Measurements from ENCODE around the gene ERMN.
"Not testable (repeated sequence)": the region's sequence is repeated elsewhere in the genome, so short reads cannot be mapped to it uniquely, and the experiment has no call there.

Gene ERMN

DNA sequence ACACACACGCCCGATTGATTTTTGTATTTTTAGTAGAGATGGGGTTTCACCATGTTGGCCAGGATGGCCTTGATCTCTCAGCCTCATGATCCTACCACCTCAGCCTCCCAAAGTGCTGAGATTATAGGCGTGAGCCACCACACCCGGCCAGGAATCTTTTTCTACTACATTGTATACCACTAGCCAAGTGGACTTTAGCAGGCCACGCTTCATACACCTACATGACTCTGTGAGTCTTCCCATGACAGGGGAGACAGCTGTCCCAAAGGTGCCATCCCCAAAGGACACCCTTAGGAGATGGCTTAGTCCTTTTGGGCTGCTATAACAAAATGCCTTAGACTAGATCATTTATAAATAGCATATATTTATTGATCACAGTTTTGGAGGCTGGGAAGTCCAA lies 32.8 kb downstream of the ERMN start:
- DNase-seq (ENCODE audit: low spot score), result no peak

GRCh38 chr2:157291018-157291417 lies 34.6 kb downstream of the ERMN start:
- no peak for DNase-seq (ENCODE audit: low spot score)

GRCh38 chr2:157290525-157290924 lies 35.1 kb downstream of the ERMN start:
- no peak for DNase-seq (ENCODE audit: low spot score)

DNA sequence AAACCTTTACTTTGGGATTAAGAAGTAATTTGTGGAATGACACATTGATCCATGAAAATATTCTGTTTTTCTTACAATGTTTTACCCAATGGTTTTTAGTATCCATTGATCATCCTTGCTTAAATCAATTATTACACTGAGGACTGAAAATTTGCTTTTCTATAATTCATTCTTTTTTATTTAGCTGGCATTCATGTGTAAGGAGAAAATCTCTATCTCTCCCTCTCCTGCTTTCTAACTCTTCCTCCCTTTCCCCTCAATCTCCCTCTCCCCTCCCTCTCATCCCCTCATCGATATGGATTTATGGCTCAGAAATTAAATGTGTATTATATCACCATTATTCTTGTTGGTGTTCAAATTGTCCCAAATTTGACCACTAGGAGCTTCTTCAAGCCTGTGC lies 38.5 kb downstream of the ERMN start:
- DNase-seq (ENCODE audit: low spot score), result no peak

DNA sequence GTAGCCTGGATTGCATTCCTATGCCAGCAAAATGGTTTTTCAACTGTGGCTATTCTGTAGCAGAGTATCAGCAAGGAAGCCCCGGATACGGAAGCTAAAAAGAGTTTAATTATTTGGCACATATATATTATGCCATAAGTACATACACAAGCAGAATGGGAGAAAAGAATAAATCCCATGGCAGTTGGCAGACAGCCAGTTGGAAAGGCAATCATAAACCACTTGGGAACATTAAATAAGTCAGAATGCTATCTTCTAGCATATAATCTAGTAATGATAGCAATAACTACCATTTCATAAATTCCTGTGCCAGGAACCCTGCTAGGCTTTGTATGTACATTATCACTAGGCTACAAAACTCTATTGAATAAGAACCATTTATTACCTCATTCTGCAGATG lies 42.2 kb downstream of the ERMN start:
- no peak for DNase-seq (ENCODE audit: low spot score)

DNA sequence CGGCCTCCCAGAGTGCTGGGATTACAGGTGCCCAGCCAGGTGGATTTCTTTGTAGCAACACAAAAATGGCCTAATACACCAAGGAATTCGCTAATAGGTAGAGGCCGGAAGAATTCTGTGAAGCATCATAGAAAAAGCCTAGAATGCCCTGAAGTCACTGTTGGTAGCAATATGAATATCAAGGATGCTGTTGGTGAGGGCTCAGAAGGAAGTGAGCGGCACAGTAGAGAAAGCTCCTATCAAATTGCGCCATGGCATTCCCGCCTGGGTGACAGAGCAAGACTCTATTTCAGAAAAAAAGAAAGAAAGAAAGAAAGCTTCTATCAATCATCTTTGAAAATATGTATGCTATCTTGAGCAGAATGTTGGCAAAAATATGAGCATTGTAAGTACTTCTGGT lies 44.3 kb downstream of the ERMN start:
- no peak for DNase-seq (ENCODE audit: low spot score)

DNA sequence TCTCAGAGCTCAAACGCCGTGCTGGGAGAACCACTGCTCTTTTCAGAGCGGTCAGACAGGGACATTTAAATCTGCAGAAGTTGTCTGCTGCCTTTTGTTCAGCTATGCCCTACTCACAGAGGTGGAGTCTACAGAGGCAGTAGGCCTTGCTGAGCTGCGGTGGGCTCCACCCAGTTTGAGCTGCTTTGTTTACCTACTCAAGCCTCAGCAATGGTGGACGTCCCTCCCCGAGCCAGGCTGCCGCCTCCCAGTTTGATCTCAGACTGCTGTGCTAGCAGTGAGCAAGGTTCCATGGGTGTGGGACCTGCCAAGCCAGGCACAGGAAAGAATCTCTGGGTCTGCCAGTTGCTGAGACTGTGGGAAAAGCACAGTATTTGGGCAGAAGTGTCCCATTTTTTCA lies 46.3 kb downstream of the ERMN start:
- DNase-seq (ENCODE audit: low spot score), result not testable (repeated sequence)

- DNase-seq (ENCODE audit: low spot score), result no peak
Measured at GRCh38 chr2:157271590-157272203, 53.9 kb downstream of the ERMN start.

DNA sequence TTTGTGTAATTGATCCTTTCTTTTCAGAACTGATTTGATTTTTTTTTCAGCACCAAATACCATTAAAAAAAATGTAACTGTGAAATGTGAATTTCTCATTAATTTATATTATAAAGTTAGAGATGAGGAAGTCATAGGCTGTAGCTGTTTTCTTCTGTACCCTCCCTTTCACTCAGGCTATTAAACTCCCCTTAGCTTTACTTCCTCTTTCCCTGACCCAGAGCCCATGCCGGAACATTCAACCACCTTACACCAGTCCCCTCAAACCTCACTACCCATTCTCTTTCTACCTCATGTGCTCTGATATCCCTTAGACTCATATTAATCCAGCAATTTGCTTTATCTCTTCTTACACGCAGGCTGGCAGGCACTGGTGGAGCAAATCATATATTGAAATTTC lies 55.7 kb downstream of the ERMN start:
- peak; percentile 15 for DNase-seq (ENCODE audit: low spot score)

DNA sequence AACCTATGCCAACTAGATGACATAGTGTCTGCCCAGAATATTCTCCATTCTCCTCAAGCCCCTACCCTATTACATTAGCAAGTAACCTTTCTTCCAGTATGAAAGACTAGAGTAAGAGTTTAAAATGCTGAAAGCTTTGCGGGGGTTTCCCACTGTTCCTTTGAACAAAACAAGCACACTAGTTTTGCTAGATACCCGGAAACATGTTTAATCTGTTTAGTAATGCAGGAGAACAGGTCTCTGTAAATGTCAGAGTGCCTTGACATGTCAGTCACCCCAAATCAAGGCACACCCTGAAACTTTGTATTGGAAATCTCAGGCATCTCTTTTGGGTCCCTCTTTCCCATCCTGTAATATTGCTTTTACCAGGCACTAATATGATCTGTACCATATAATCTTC lies 56.6 kb downstream of the ERMN start:
- DNase-seq (ENCODE audit: low spot score), result no peak
